Inferior parietal cortex (tissue), 1 donor: ENCODE results near the gene GLCE.
A peak's percentile ranks its signal among the peaks of the same experiment; 100 is the strongest.

Experiments
- DNase-seq: peaks from one replicate; pipeline ENCODE4 v3.0.0-alpha.2; 2016; ENCODE audit errors: extremely low spot score

Gene GLCE

GRCh38 chr15:69160141-69160993 lies at the start of gene GLCE:
GLCE (plus strand) TSS chr15:69160635; CDS start chr15:69255807, 95,172 bp downstream.
- DNase-seq = peak; percentile 95

DNA sequence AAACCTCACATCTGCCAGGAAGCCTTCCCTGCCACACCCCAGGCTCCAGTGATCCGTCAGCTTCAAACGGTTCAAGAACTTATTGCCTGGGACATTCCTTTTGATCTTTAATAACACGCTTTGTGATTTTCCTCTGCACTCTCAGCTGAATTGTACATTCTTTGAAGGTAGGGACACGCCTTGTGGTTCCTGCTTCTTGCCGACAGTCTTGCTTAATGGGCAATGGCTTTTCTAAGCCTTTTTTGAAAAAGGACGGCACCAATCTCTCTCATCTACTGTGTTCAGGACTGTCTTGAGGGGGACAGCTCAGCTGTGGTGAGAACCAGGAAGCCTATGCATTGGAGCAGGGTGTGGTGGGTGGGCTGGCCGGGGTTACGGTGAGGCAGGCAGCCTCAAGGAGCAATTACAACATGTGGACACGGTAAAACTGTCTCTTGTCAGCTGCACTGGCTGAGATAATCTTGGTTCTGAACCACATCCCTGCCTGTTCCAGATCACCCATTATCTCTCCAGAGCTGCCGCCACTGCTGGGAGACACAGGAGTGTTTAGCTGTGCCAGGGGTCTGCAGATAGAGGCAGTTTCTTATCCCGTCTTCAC lies 46.0 kb upstream of the GLCE start:
- DNase-seq = no peak

GRCh38 chr15:69115031-69115430 lies 45.4 kb upstream of the GLCE start:
- DNase-seq = no peak

DNA sequence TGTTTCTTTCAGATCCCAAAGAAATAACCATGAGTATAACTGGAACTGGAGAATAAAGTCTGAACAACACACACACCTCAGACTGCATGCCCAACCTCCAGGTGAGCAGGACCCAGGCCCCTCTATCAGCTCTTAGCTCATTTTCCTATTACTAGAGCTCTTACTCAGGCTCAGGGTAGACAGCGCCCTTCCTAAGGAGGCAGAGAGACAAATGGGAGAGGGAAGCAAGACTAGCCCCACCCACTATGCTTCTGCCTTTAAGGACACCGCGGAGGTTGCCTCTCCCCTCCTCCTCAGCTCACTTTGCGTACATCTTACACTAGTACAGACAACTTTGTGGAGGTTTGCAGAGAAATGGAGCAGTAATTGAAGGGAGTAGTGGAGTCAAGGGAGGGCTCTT lies 44.0 kb upstream of the GLCE start:
- no peak for DNase-seq

DNA sequence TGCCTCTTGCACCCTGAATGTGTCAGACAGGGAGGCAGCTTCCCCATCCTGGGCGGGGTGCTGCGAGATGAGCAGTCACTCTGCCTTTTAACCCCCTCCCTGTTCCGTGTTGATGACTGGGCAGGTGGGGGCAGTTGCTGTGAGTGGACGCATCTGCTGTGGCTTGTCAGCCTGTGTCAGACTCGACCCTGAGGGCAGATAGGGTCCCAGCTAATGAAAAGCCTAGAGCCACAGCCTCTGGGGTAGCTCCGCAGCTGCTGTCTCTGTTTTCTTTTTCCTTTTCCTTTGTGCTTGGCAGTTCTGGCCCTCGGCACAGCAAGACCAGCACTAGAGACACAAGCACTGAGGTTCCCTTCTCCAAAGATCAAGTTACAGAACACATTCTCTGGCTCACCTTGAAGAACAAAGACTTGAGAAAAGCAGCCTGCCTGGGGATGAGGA lies 43.0 kb upstream of the GLCE start:
- DNase-seq = no peak

- no peak for DNase-seq
These were observed 42.3 kb upstream of the GLCE start for GRCh38 chr15:69118089-69118488.

GRCh38 chr15:69119001-69119400 lies 41.4 kb upstream of the GLCE start:
- DNase-seq = no peak

GRCh38 chr15:69119683-69120395 lies 40.6 kb upstream of the GLCE start:
- DNase-seq = no peak

GRCh38 chr15:69120732-69121131 lies 39.7 kb upstream of the GLCE start:
- no peak for DNase-seq

DNA sequence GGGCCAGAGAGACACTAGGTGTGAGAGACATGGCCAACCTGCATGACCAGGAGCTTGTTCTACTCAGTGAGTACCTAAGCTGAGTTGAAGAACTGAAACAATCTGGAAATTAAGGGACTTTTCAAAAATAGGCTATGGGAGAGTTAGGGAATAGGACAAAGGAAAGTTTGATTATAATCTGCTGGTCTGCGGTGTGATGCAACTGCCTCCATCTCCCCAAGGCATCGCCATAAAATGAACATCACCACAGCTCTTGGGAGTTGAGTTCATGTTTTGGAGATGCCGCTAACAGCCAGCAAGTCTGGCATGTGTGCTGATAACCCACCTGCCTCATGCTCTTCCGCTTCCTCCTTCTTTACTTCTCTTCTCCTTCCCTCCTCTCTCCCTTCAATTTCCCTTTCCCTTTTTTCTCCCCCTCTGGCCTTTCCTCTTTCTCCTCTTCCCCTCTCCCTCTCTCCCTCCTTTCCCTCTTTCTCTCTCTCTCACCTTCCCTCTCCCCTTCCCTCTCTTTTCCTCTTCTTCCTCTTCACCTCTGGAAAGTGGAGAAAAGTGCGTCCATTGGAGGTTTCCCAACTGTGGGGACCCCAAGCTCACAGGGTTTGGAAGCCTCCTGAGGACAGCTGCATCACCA lies 39.1 kb upstream of the GLCE start:
- DNase-seq = no peak

DNA sequence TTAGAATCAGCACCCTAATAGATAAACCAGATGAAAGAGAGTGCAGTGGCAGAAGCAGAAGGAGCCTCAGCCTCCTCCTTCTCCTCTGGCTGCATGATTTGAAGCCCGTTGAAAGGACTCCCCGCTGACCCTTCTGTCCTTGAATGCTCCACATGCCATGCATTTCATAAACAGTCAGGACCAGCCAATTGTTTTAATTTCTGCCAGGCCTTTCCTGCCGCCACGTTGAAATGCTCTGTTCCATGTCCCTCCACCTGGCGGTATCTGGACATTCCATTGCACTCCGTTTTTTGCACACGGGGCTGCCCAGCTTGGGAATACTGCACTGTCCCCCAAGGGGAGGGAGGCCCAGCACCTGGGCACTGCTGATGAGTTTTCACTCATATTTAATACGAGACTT lies 35.2 kb upstream of the GLCE start:
- no peak for DNase-seq

- no peak for DNase-seq
These were observed 34.4 kb upstream of the GLCE start for GRCh38 chr15:69126054-69126469.

GRCh38 chr15:69127306-69127705 lies 33.1 kb upstream of the GLCE start:
- DNase-seq = no peak

DNA sequence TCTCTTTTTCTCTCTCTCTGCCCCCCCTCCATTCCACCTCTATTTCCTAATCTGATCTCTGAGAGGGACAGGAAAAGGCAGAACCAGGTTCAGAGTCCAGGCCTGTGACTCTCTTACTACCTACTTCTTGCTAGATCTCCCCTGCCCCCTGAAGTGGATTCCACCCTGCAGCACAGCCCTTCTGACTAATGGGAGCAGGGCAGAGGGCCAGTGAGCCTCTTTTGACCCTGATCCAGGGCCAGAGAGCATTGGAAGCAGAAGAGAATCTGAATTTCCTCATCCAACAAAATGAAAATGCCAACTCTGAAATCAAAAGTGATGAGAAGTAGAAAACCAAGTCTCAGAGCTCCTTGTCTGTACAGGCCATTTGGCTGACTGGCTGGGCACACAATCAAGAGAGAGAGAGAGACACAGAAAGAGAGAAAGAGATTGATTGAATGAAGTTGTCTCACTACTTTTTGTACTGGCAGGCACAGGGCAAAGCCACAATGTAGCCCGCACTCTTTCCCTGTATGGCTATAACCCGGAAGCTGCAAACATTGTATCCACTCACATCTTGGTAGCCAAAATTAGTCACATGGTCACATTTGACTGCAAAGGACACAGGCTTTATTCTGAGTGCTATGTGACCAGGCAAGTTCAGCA lies 31.6 kb upstream of the GLCE start:
- DNase-seq = no peak

GRCh38 chr15:69131362-69132220 lies 28.8 kb upstream of the GLCE start:
- DNase-seq = no peak

- DNase-seq = no peak
These were observed 28.0 kb upstream of the GLCE start for GRCh38 chr15:69132430-69132829.

- no peak for DNase-seq
These were observed 27.2 kb upstream of the GLCE start for GRCh38 chr15:69132977-69133861.

DNA sequence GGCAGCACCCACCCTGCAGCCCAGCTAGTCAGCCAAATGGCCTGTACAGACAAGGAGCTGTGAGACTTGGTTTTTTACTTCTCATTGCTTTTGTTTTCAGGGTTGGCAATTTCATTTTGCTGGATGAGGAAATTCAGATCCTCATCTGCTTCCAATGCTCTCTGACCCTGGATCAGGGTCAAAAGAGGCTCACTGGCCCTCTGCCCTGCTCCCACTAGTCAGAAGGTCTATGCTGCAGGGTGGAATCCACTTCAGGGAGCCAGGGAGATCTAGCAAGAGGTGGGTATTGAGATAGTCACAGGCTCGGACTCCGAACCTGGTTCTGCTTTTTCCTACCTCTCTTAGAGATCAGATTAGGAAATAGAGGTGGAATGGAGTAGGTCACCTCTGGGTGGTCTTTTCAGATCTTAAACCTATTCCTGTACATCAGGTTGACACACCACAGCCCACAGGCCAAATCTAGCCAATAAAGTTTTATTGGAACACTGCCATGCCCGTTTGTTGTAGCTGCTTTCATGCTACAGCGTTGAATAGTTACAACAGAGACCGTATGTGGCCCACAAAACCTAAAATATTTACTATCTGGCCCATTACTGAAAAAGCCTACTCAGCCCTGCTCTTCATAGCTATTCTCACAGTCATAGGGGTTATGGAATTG lies 26.4 kb upstream of the GLCE start:
- DNase-seq = no peak

- DNase-seq = no peak
These were observed 25.6 kb upstream of the GLCE start for GRCh38 chr15:69134791-69135190.
